SKM-1 treated with dmso at 0.1 percent for 144 hours (cell line): ENCODE measurements around the gene DPYD.

ENCODE experiments used
- DNase-seq: peaks from one replicate; lab custom pipeline; 2025; ENCODE audit not compliant: unreplicated experiment; lab: John Stamatoyannopoulos, UW

DPYD gene

DNA sequence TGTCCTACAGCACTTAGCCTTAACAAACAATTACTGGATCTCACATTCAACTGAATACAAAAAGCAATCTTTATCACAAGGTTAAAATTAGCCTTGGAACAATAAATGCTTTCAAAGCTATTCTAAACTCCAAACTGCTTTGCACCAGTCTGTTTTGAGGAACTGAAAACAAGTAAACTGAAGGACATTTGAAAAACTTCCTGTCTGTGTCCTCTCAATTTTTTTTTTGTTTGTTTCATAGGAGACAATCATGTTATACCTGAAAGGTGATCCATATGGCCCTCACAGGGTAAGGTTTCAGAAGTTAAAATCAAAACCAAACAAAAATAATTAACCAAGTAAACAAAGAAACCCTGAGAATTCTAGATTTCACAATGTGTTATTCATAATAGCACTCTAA lies 459.1 kb downstream of the DPYD start:
- no peak for DNase-seq

DNA sequence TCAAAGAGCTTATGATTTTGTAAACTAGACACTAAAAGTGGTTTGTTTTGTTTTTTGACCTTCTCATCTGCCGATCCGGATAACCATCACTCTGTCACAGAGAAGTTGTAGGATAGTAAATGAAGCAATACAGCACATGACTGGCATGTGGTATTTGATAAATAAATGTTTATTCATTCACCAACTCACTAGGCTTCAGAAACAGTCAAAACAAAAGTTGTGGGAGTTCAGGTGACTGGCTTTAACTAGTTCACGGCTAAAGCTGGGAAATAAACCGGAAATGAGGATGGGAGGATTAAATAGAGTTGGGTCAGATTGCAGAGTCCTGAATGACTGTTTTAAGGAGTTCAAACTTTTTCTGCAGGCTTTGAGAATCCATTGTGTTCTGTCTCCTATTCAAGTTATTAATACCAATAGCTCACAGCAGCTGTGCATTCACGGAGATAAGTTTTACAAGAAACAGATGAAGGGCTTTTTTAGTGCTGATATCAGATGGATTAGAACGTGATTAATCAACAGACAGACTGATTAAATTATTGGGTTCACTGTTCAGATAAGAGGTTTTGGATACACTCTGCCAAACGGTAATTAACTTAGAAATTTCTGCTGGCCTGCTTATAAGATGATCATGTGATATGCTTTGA lies 463.3 kb downstream of the DPYD start:
- no peak for DNase-seq

DNA sequence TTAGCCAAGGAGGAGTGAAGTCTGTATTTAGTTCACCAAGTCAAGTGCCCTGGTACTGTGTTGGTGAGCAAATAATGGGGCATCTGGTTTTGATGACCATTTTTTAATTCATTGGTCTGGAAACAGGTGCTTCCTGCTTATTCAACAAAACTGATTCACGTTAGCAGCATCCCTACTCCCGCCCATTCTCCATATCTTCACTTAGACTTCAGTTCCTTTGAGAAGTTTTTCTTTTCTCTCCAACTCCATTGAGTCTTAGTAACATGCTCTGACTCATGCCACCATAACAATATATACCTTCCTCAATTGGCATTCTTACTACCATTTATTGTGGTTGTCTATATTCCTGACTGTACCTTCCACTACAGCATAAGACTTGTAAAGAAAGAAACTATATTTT lies 468.9 kb downstream of the DPYD start:
- DNase-seq = no peak

DNA sequence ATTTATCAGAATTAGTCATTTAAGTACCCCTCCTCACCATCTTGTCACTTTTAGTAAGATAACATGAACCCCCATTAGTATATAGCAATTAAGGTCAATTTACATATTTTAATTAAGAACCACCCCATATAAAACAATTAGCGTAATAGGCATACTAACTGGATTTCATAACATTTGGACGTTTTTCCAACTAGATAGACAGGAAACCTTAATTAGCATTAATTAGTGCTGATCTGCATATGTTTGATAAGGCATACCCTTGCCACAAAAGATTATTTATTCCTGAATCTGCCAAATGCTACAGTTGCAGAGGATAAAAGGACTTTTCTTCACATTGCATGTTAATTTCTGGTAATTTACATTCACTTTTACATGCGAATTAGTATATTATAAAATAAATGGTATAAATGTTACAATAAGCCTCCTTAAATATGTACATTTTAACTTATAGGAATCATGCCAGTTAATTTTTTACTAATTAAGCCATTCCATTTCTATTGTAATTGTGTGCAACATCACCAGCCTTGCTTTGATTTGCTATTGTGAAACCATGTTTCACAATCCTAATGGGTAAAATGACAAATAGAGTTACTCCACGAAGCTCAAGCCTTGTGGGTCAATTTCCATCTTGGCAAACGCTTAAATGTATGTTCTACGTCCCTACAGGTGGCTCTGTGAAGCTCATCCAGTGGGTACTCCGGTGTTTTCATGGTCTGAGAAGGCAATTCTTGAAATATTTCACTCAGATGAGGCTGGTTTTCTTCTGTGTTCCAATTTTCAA lies 469.6 kb downstream of the DPYD start:
- no peak for DNase-seq

DNA sequence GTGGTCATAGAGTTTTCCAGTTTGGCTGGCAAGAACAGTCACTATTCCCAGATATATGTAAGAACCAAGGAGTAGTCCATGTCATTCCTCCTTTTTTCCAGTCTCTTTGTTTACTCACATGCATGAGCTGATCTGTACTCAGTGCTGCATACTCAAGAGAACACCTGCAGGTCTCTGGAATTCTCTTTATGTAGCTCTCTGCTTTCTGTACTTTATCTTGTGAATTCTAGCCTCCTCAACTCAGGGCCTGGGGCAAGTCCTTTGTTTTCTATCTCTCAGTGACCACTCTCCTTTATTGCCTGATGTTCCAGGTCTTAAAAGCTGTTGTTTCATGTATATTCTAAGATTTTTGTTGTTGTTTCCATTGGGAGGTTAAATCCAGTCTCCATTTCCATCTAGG lies 478.9 kb downstream of the DPYD start:
- DNase-seq = no peak

DNA sequence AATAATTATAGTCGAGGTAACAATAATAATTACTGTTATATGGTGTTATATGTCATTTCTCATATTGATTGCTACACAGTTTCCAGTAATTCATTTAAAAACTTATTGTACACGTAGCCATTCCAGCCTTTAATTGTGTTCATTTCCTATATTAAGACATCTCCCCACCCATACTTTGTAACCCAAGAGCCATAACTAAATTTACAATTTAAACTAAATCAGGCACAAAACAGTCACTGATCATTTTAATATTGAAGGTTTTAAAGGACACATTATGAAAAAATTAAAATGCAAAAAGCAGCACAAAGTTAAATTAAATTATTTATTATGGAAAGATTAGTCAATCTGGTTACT lies 487.0 kb downstream of the DPYD start:
- DNase-seq = no peak

DNA sequence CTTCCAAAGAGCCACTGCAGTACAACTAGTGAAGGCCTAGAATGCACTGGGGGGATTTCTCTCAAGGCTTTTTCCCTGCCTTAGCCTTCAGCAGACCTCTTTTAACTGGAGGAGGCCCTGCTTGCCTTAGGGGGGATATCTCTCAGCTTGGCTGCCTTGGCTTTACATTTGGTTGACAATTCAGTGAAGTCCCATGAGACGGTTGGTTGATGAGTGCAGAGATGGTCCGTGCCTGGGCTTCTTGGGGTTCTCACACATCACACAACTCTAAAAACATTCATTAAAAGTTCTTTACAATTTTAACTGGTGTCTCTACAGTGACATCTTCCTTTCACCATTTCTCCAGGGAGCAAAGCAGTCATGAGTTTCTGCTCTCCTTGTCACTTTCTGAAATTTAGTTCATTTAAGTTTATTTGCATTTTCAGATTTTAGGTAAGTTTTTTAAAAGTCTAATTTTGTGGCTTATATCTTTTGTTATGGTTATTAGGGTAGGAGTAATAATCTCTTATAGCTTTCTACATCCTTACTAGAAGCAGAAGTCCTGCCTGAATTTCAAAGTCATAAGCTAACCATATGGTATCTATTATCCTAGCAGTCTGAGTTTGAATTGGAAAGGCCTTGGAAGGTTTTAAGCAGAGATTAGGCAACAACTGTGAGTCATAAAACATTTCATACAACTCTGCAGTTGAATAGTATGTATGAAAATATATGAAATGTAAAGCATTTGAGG lies 487.6 kb downstream of the DPYD start:
- no peak for DNase-seq

DNA sequence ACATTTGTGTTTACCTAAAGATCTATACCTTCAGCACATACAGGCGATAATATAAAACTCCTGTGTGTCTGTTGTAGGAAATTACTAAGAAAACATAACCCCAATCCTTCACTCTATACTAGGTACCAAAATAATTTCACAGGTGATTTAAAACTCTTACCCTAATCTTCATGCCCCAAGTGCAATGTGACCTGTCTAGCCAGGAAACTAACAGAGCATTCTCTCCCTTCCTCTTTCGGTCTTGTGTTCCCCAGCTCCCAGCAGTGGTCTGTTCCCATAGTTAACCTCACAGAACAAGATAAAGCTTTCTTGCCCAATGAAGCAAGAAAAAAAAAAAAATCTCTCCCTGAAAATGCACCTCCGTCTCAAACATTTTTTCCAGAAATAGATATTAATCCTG lies 493.5 kb downstream of the DPYD start:
- DNase-seq = no peak

DNA sequence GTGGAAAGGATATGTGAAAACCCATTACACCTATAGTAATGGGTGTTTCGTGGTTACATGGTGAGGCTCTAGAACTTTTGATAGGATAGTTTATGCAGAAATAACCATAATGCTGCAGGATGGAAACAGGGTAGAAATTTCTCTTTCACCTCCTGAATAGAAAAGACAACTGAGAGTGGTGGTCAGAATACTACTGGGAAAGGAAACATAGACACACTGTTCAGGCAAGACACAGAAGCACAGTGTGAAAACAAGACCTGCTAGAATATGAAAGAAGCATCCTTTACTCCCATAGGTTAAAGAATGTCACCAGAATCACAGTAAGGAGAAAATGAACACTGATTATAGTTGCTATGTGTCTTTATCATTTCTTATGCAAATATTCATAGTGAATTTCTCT lies 496.6 kb downstream of the DPYD start:
- DNase-seq = no peak

DNA sequence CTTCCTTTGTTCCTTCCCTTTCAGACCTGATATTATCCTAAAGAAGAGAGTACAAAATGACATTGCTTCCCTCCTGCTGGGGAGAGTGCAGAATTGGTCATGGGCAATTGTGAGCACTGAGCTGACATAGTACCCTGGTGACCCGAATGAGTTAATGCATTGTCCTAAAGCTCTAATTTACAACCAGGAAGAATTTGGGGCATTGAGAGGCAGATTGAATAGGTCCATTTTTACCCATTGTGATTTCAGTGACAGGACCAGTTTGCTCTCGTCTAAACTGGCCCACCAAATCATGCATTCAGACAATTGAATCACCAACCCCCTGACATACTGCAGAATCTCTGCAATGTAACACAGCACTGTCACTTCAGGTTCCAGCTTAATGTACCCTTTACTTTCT lies 497.4 kb downstream of the DPYD start:
- DNase-seq = no peak

DNA sequence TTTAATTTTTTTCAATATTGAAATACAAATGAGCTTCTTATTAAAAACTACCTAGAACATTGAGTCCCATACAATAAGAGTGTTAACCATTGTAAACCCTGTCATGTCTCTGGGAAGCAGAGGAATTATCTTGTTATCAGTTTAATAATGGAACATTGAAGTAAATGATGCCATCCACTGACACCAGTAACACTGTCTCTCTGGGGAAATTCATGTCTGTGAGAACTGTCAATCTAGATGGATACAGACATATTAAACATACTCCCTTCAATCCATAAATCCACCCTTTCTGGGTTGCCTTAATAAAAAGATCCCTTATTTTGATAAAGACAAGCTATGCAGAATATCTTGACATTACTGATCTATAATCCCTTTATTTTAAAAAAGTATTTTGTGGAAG lies 503.2 kb downstream of the DPYD start:
- DNase-seq = no peak

DNA sequence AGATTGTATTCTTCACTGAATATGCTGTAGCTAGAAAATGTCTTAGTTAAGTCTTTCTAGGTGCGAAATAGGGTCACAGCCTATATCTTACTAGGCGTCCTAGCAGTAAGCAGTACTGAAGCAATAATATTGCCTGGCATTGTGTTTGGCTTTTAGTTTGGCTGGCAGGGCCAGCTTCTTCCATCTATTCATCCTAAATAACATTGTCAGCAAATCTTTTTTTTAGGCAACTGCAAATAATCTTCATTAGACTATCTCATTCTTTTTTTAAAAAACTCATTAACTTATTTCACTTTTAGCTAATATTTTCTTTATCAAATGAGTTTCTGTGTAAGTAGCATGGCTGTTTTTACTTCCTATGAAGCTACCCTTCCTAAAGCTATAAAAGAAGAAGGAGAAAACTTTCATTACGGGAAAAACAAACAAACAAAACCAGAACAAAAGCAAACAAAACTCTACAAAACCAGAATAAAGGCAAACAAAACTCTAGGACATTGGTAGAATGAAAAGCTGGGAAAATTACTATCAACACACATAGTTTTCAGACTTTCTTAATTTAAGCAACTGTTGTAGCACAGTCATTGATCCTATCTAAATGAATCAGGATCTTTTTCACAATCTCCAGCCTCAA lies 506.0 kb downstream of the DPYD start:
- DNase-seq = no peak

DNA sequence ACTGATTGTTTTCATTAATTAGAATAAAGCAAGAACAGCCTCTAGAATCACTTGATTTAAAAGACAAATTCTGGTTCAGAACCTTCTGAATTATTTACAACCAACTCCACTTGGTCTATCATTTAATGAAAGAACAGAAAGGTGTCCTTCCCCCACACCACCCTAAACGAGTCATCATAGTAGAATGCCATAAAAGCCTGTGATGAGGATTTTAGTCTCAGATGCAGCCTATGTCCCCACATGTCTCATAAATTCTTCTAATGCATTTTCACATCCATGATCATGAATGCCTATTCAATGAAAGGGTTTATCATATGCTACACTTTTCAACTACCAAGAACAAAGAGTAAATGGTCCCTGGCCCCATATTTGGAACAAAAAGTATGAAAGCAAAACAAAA lies 508.1 kb downstream of the DPYD start:
- no peak for DNase-seq

DNA sequence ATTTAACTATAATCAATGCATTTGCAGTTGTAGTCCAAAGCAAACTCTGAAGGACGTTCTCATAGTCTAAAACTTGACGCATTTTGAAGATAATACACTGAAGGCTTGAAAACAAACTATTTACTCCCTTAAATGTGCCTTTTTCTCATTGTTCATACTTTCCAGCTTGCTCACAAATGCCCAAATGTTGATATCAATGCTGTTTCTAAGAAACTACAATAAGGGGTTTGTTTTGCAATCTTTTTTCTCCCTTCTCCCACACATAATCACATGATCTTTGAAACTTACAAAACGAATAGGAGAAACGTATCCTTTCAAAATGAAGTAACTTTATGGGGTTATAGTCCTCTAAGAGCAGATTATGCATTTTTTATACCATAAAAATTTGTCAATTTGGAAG lies 508.7 kb downstream of the DPYD start:
- no peak for DNase-seq

DNA sequence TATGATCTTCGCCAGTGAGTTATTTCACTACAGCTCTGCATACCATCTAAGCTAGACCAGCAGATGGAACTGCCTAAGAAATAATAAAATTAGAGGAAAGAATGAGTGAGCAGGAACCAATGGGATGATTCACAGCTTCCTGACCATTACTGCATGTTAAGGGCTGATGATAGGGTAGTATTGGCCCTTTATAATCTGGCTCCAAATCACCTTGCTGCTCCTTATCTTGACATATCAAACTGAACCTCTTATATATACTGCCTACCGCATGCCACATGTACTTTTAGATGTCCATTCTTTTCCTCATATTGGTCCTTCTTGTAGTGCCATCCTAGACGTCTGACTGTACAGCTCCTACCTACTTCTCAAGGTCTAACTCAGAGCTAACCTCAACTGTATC lies 524.4 kb downstream of the DPYD start:
- DNase-seq = no peak

DNA sequence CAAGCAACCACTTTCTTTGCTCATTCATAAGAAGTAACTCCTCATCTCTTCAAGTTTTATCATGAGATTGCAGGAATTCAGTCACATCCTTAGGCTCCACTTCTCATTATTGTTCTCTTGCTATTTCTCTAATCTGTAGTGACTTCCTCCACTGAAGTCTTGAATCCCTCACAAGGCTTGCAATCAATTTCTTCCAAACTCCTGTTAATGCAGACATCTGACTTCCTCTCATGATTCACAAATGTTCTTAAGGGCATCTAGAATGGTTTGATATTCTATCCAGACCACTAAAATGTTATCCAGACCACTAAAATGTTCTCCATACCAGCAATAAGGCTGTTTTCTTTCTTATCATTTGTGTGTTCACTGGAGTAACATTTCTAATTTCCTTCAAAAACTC lies 528.1 kb downstream of the DPYD start:
- DNase-seq = no peak

DNA sequence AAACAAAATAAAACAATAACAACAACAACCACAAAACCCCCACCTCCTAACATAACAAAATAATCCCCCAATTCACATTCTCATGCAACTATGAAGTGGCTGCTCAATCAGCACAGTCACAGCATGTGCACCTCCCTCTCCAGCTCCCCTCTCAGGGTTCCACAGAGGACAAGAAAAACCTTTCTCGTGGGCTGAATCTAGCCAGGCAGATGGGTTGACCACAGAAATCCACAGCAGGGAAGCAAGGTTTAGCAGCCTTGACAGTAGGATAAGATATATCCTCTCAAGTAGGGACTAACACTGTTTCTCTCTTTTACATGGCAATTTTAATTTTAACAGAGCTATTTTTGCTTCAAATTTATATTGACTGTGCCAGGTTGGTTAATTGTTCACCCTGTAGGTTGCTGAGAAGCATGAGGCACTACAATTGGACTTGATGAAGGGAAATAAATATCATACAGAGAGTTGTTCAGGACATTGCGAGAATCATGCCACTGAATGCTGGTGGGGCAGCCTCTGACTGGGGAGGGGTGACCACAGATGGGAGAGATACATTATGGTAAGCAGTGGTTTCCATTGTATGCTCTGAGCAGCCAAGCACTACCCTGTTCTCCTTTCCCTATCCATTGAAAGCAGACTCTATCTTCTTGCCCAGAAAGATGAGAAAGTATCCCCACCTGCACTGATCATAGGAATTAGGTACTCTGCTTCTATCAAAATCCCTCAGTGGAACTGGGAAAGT lies 535.1 kb downstream of the DPYD start:
- DNase-seq = no peak

DNA sequence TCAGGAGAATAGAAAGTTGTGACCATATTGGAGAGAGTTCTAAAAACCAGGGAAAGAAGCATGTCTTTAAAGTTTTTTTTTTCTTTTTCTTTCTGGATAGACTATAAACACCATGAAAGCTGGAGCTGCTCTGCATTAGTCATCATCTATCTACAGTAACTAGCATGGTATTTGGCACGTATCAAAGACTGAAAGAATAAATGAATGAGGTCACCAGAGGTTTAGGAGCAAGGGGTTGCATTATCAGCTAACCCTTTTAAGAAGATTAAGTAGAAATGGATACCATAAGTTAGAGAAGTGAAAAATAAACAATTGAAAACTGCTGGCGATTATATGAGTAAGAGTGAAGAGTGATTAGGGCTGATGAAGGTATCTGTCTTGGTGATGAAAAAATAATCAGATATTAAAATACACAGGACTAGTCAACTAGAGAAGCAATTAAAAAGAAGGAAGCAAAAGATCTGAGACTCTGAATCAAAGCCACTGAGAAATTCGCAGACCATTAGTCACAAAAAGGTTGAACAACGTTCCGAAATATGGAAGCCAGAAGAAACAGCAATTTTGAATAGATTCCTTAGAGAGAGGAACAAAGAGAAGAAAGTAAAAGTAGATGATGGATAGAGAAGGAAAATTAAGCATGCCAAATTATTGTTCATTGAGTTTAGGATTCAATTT lies 536.4 kb downstream of the DPYD start:
- no peak for DNase-seq

DNA sequence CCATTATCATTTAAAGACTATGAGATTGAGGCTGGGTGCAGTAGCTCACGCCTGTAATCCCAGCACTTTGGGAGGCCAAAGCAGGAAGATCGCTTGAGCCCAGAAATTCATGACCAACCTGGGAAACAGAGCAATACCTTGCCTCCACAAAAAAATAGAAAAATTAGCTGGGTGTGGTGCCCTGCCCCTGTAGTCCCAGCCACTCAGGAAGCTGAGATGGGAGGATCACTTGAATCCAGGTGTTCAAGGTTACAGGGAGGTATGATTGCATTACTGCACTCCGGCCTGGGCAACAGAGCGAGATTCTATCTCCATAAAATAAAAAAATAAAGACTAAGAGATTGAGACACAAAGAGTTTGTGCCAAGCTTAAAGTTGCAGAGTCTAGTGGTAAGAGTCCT lies 537.0 kb downstream of the DPYD start:
- no peak for DNase-seq

DNA sequence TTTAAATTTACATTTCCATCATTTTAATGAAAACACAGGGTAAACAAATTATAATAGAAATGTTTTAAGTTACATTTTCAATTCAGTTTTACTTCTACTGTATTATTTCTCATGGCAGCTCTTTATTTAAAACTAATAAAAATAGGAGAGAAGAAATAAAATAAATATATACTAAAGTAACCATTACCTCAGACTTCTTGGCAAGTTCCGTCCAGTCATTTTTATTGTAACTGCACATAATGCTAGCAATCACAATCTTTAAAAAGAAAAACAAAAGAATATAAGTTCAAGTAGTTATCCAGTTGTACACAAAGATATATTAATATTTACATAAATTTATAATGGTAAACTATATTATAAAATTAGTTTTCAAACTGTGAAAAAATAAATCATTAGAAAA lies 538.6 kb downstream of the DPYD start:
- DNase-seq = no peak
